Aorta (tissue), 5 donors: Measurements from ENCODE around the gene ST8SIA1. TPM values are rescaled to one million over a fixed set of nuclear protein-coding genes. Genes with fewer than 3 reads are reported as not detected.

Source experiments
- ATAC-seq: fragments of 200-7000 bp; cut with Tn5 transposase; one replicate; pipeline ENCODE4 v1.9.1; 2022; ENCODE audit warnings: moderate library complexity; ENCODE audit not compliant: low FRiP score
- DNase-seq, 2 donors: peaks; one replicate each; pipeline ENCODE4 v3.0.0-alpha.2; 2020
- H3K27ac ChIP-seq, 2 donors: one replicate each; pipeline ENCODE4 v1.5.1; 2013; ENCODE audit warnings: low read length in 2 of 2, mild to moderate bottlenecking in 2 of 2, moderate library complexity in 2 of 2, control low read depth in 1 of 2, inconsistent platforms in 1 of 2, low read depth in 1 of 2
- H3K27me3 ChIP-seq, 2 donors: one replicate each; pipeline ENCODE4 v1.6.1; 2013; ENCODE audit warnings: control low read depth in 1 of 2, low read length in 1 of 2, mild to moderate bottlenecking in 1 of 2, moderate library complexity in 1 of 2; ENCODE audit not compliant: insufficient read depth in 2 of 2, control insufficient read depth in 1 of 2
- H3K36me3 ChIP-seq, 2 donors: one replicate each; pipeline ENCODE4 v1.6.1; 2013; ENCODE audit warnings: control low read depth in 1 of 2, low read length in 1 of 2, mild to moderate bottlenecking in 1 of 2; ENCODE audit not compliant: insufficient read depth in 2 of 2, control insufficient read depth in 1 of 2
- H3K4me1 ChIP-seq, 2 donors: one replicate each; pipeline ENCODE4 v1.6.1; 2013; ENCODE audit warnings: low read length in 2 of 2, control low read depth in 1 of 2, mild to moderate bottlenecking in 1 of 2, moderate library complexity in 1 of 2; ENCODE audit not compliant: insufficient read depth in 2 of 2, control insufficient read depth in 1 of 2
- H3K4me3 ChIP-seq, 2 donors: one replicate each; pipeline ENCODE4 v1.5.1; 2013; ENCODE audit warnings: low read length in 2 of 2, control low read depth in 1 of 2, mild to moderate bottlenecking in 1 of 2
- H3K9me3 ChIP-seq: one replicate; pipeline ENCODE4 v1.6.1; 2013; ENCODE audit warnings: mild to moderate bottlenecking, low read length; ENCODE audit not compliant: control insufficient read depth
- WGBS, 2 donors: extraction: QIAGEN DNeasy Blood & Tissue Kit; methylation state at CpG; one replicate each; pipeline ENCODE4 v1.1.7; 2013; 5-methylcytosine and 5-hydroxymethylcytosine counted together
- intact Hi-C, 2 donors: fragments of 100-400 bp; cut with DNase I; formaldehyde crosslinking; loops; one replicate each; pipeline versions ENCODE4 v1.14.2 to v1.15.0; 2022
- polyA plus RNA-seq, 2 donors: library from polyadenylated mRNA; stranded (reverse); fragments of 200-250 nt; gene quantifications; one replicate each; pipeline ENCODE4 v1.2.3, GENCODE V29; 2013
- total RNA-seq, 2 donors: library from RNA; stranded (reverse); fragmentation: NEBNext Ultra II Directional; extraction: Animal tissue kit (Norgen Biotek cat#: 25700); gene quantifications; one replicate each; pipeline ENCODE4 v1.2.1, GENCODE V29; 2021
- donor health status: healthy with polysubstance abuse.
- donor health status: Bipolar disorder and iron deficiency.
- donor health status: DM: no; HTN: no; CAD: no.
- donor health status: DM: no; HTN: no; CAD: no.
- donor health status: DM: yes; HTN: yes; CAD: no.

Gene ST8SIA1
- total and polyA plus RNA-seq, 4 donors: 3.6 to 10.4 (median 6.3) TPM

GRCh38 chr12:22209422-22209821 lies 125.1 kb downstream of the ST8SIA1 start:
- Histone ChIP-seq H3K4me3 (no peak overlapping the region), H3K4me1 (no peaks in the 10 kb centered on the region), H3K27me3 (no peaks in the 10 kb centered on the region), H3K36me3 (no peaks in the 10 kb centered on the region), H3K9me3 (no peaks in the 10 kb centered on the region), H3K27ac (no peak overlapping the region)
- DNase-seq (no peak), ATAC-seq (no peak)
- intact Hi-C loops: no loop called here

- H3K9me3 ChIP-seq: no peaks in the 10 kb centered on the region
- ATAC-seq: no peak
- intact Hi-C loops: no loop called here
- H3K4me3 ChIP-seq: no peak overlapping the region
- H3K4me1 ChIP-seq: no peaks in the 10 kb centered on the region
- no peaks in the 10 kb centered on the region for H3K36me3 ChIP-seq
- no peak for DNase-seq
- 89 to 96% methylated on average over 6 of the region's 6 CpGs for WGBS, 2 donors
- no peak overlapping the region for H3K27ac ChIP-seq
- no peaks in the 10 kb centered on the region for H3K27me3 ChIP-seq
Measured at GRCh38 chr12:22206111-22206728, 128.3 kb downstream of the ST8SIA1 start.

GRCh38 chr12:22204391-22204790 lies 130.1 kb downstream of the ST8SIA1 start:
- Histone ChIP-seq H3K9me3 (no peaks in the 10 kb centered on the region), H3K4me3 (no peak overlapping the region), H3K4me1 (no peaks in the 10 kb centered on the region), H3K27ac (no peak overlapping the region), H3K27me3 (no peaks in the 10 kb centered on the region), H3K36me3 (no peaks in the 10 kb centered on the region)
- intact Hi-C loops: no loop called here
- 79 to 87% methylated on average over 1 of the region's 1 CpG for WGBS, 2 donors
- ATAC-seq (no peak), DNase-seq (no peak)

- H3K27me3 ChIP-seq: no peaks in the 10 kb centered on the region
- H3K4me1 ChIP-seq: no peaks in the 10 kb centered on the region
- WGBS, 2 donors: 84% methylated on average over 5 of the region's 5 CpGs
- DNase-seq (no peak), ATAC-seq (no peak)
- no peaks in the 10 kb centered on the region for H3K36me3 ChIP-seq
- no peaks in the 10 kb centered on the region for H3K9me3 ChIP-seq
- H3K4me3 ChIP-seq: no peak overlapping the region
- intact Hi-C loops: no loop called here
- no peak overlapping the region for H3K27ac ChIP-seq
Measured at GRCh38 chr12:22202847-22203246, 131.7 kb downstream of the ST8SIA1 start.

- Histone ChIP-seq H3K36me3 (no peaks in the 10 kb centered on the region), H3K4me1 (no peaks in the 10 kb centered on the region)
Measured at GRCh38 chr12:22201101-22201500, 133.4 kb downstream of the ST8SIA1 start.

GRCh38 chr12:22196236-22196635 lies 138.3 kb downstream of the ST8SIA1 start:
- H3K4me3 ChIP-seq: no peak overlapping the region
- no peaks in the 10 kb centered on the region for H3K27me3 ChIP-seq
- ATAC-seq: no peak
- no peaks in the 10 kb centered on the region for H3K36me3 ChIP-seq
- intact Hi-C loops: no loop called here
- no peaks in the 10 kb centered on the region for H3K4me1 ChIP-seq
- no peak overlapping the region for H3K27ac ChIP-seq
- DNase-seq: no peak
- WGBS, 2 donors: 58 to 62% methylated on average over 1 of the region's 1 CpG
- no peaks in the 10 kb centered on the region for H3K9me3 ChIP-seq

More at GRCh38 chr12:22201101-22201500, 133.4 kb downstream of the ST8SIA1 start:
- 64 to 75% methylated on average over 3 of the region's 3 CpGs for WGBS, 2 donors
- H3K27me3 ChIP-seq: no peaks in the 10 kb centered on the region
- ATAC-seq (no peak), DNase-seq (no peak)
- no peak overlapping the region for H3K27ac ChIP-seq
- no peaks in the 10 kb centered on the region for H3K9me3 ChIP-seq
- intact Hi-C loops: no loop called here
- H3K4me3 ChIP-seq: no peak overlapping the region

GRCh38 chr12:22190969-22191368 lies 143.5 kb downstream of the ST8SIA1 start:
- no peak for ATAC-seq
- no peak overlapping the region for H3K27ac ChIP-seq
- DNase-seq: no peak
- intact Hi-C loops: no loop called here
- 20 to 28% methylated on average over 1 of the region's 1 CpG for WGBS, 2 donors
- H3K27me3 ChIP-seq: no peaks in the 10 kb centered on the region
- no peak overlapping the region for H3K4me3 ChIP-seq
- no peaks in the 10 kb centered on the region for H3K9me3 ChIP-seq
- no peaks in the 10 kb centered on the region for H3K36me3 ChIP-seq
- no peaks in the 10 kb centered on the region for H3K4me1 ChIP-seq

- H3K4me1 ChIP-seq: no peaks in the 10 kb centered on the region
- 69 to 85% methylated on average over 3 of the region's 3 CpGs for WGBS, 2 donors
Measured at GRCh38 chr12:22188431-22188830, 146.1 kb downstream of the ST8SIA1 start.

GRCh38 chr12:22180705-22181104 lies 153.8 kb downstream of the ST8SIA1 start:
- Histone ChIP-seq H3K4me1 (no peaks in the 10 kb centered on the region), H3K4me3 (no peak overlapping the region), H3K27me3 (no peaks in the 10 kb centered on the region), H3K36me3 (no peaks in the 10 kb centered on the region), H3K9me3 (no peaks in the 10 kb centered on the region), H3K27ac (no peak overlapping the region)
- ATAC-seq (no peak), DNase-seq (no peak)
- 30 to 46% methylated on average over 1 of the region's 1 CpG for WGBS, 2 donors
- intact Hi-C loops: no loop called here

More at GRCh38 chr12:22188431-22188830, 146.1 kb downstream of the ST8SIA1 start:
- no peak for DNase-seq
- Histone ChIP-seq H3K27me3 (no peaks in the 10 kb centered on the region), H3K9me3 (no peaks in the 10 kb centered on the region), H3K36me3 (no peaks in the 10 kb centered on the region), H3K27ac (no peak overlapping the region), H3K4me3 (no peak overlapping the region)
- no peak for ATAC-seq
- intact Hi-C loops: no loop called here
